ENCODE data around the gene GNG12.
A peak's percentile ranks its signal among the peaks of the same experiment; 100 is the strongest.

The GNG12 gene

GRCh38 chr1:67850611-67851075, 17.4 kb upstream of the GNG12 start:
- TF ChIP-seq CTCF (IDR thresholded peaks at IDR 0.05), result no peak

- TF ChIP-seq CTCF (IDR thresholded peaks at IDR 0.05), result peak; percentile 63
These were observed 16.9 kb upstream of the GNG12 start for GRCh38 chr1:67850151-67850551.

GRCh38 chr1:67847466-67847865, 14.2 kb upstream of the GNG12 start:
- TF ChIP-seq CTCF (IDR thresholded peaks at IDR 0.05), result no peak

GRCh38 chr1:67846538-67846937, 13.3 kb upstream of the GNG12 start:
- TF ChIP-seq CTCF (IDR thresholded peaks at IDR 0.05), result no peak

GRCh38 chr1:67844988-67845387, 11.7 kb upstream of the GNG12 start:
- no peak for TF ChIP-seq CTCF (IDR thresholded peaks at IDR 0.05)

- TF ChIP-seq CTCF (IDR thresholded peaks at IDR 0.05), result no peak
These were observed 10.5 kb upstream of the GNG12 start for GRCh38 chr1:67843746-67844145.

GRCh38 chr1:67843331-67843730, 10.1 kb upstream of the GNG12 start:
- no peak for TF ChIP-seq CTCF (IDR thresholded peaks at IDR 0.05)

GRCh38 chr1:67840449-67840848, 7.2 kb upstream of the GNG12 start:
- TF ChIP-seq CTCF (IDR thresholded peaks at IDR 0.05), result no peak
